HepG2 (cell line): ENCODE measurements around the gene HAP1. TPM values are rescaled to one million over a fixed set of nuclear protein-coding genes. Genes with fewer than 3 reads are reported as not detected.
A peak's percentile ranks its signal among the peaks of the same experiment; 100 is the strongest.

Experiments
- ATF4 ChIP-seq, 2 experiments: fragments of 450-650 bp in 1 of 2; sonication (generic) in 1 of 2; formaldehyde crosslinking; IDR thresholded peaks; 2 replicates each; pipeline versions ENCODE4 v1.5.0 to v1.8.0; 2020 to 2022; ENCODE audit warnings: mild to moderate bottlenecking in 1 of 2, missing genetic modification reagents in 1 of 2
- BCLAF1 ChIP-seq: fragments of 450-650 bp; IDR thresholded peaks from 2 replicates; pipeline ENCODE4 v1.6.1; 2017; ENCODE audit warnings: mild to moderate bottlenecking
- KDM6A ChIP-seq: IDR thresholded peaks from 2 replicates; pipeline ENCODE4 v1.6.1; 2016; ENCODE audit warnings: low read depth
- NFAT5 ChIP-seq: sonication (generic); formaldehyde crosslinking; IDR thresholded peaks from 2 replicates; pipeline ENCODE4 v1.4.0; 2020; ENCODE audit warnings: missing genetic modification reagents
- THAP8 ChIP-seq: sonication (generic); formaldehyde crosslinking; IDR thresholded peaks from 2 replicates; pipeline ENCODE4 v1.5.1; 2020; ENCODE audit warnings: missing genetic modification reagents, mild to moderate bottlenecking, borderline replicate concordance
- ZBTB40 ChIP-seq, 2 experiments: fragments of 450-650 bp in 1 of 2; sonication (generic) in 1 of 2; formaldehyde crosslinking in 1 of 2; IDR thresholded peaks; 2 replicates each; pipeline versions ENCODE4 v1.6.1 to v1.8.0; 2016 to 2022; ENCODE audit warnings: antibody characterized with exemption in 1 of 2, mild to moderate bottlenecking in 1 of 2, missing genetic modification reagents in 1 of 2
- ZNF230 ChIP-seq: sonication (generic); formaldehyde crosslinking; IDR thresholded peaks from 2 replicates; pipeline ENCODE4 v1.4.0; 2020; ENCODE audit warnings: mild to moderate bottlenecking, missing genetic modification reagents
- polyA plus RNA-seq, 8 experiments: library from polyadenylated mRNA; depleted of rRNA in 3 of 8; stranded (reverse) in 7 of 8; unstranded in 1 of 8; fragments of >200 nt; fragmentation: Illumina TruSeq in 4 of 8; extraction: Trizol in 4 of 8; gene quantifications; 2 replicates each; pipeline versions ENCODE4 v1.2.1 to v1.2.3, GENCODE V29; 2011 to 2016; ENCODE audit warnings: low read depth in 4 of 8, missing spikeins in 1 of 8, mixed read lengths in 1 of 8; ENCODE audit not compliant: insufficient read depth in 1 of 8
- total RNA-seq, 5 experiments: library from RNA; depleted of rRNA; stranded (reverse); fragments of >200 nt; fragmentation: Illumina TruSeq; extraction: Trizol; gene quantifications; 2 replicates each; pipeline ENCODE4 v1.2.3, GENCODE V29; 2016; ENCODE audit warnings: low read depth in 1 of 5

Gene HAP1
- total and polyA plus RNA-seq, 2 of the 13 experiments (the other 11 are each of a cell fraction or from before 2014, with no cell fraction given) = 0.07 TPM

- TF ChIP-seq NFAT5 (CRISPR knock-in tag) (0 out of 2 replicates have a peak, but pooled peaks have one; percentile 9), KDM6A (no peak), ATF4 (CRISPR knock-in tag; IDR thresholded peaks at IDR 0.05) (peak; percentile 95 to 100), ZBTB40 (IDR thresholded peaks at IDR 0.05) (peak; percentile 15; the same call in 1 of the 2 replicates), ZBTB40 (CRISPR knock-in tag; IDR thresholded peaks at IDR 0.05) (peak; percentile 91), THAP8 (CRISPR knock-in tag) (peak; percentile 53; the same call in 1 of the 2 replicates), BCLAF1 (no peak), ZNF230 (CRISPR knock-in tag) (peak; percentile 97)
Observed at GRCh38 chr17:41688641-41689496, 45.6 kb downstream of the HAP1 start, which contains the start of gene EIF1 (continued).
